ENCODE measurements around the gene ANXA8L1. TPM values are rescaled to one million over a fixed set of nuclear protein-coding genes. Genes with fewer than 3 reads are reported as not detected.
"Not testable (repeated sequence)": the region's sequence is repeated elsewhere in the genome, so short reads cannot be mapped to it uniquely, and the experiment has no call there.

The ANXA8L1 gene
- under 1 TPM in 1 of 4 donors, not detected in 3; 0.68 TPM for total RNA-seq
- polyA plus RNA-seq = not detected

- H3K4me3 ChIP-seq; intact Hi-C loops (cut with DNase I); DNase-seq: not testable (repeated sequence)
Observed at GRCh38 chr10:46375406-46375805, at the start of gene ANXA8L1. ANXA8L1 (plus strand) TSS chr10:46375776; CDS start chr10:46375852, 76 bp downstream.

GRCh38 chr10:46326066-46326465 is 49.5 kb upstream of the ANXA8L1 start:
- H3K4me1 ChIP-seq = no peaks in the 10 kb centered on the region
- intact Hi-C loops (cut with DNase I) = no loop called here
- H3K4me3 ChIP-seq = no peak overlapping the region
- no peaks in the 10 kb centered on the region for H3K9me3 ChIP-seq
- H3K27me3 ChIP-seq = no peaks in the 10 kb centered on the region
- H3K36me3 ChIP-seq = no peaks in the 10 kb centered on the region
- no peak for TF ChIP-seq EP300 (IDR thresholded peaks at IDR 0.05)
- TF ChIP-seq POLR2A (IDR thresholded peaks at IDR 0.05) = no peak
- no peak for TF ChIP-seq CTCF (IDR thresholded peaks at IDR 0.05)
- TF ChIP-seq POLR2AphosphoS5 (IDR thresholded peaks at IDR 0.05) = no peak
- no peak for DNase-seq
- 47 to 76% methylated on average over 1 of the region's 1 CpG for WGBS, 2 donors
- no peak overlapping the region for H3K27ac ChIP-seq

More at GRCh38 chr10:46375406-46375805, at the start of gene ANXA8L1:
- WGBS, 2 donors = 83 to 86% methylated on average over 5 to 9 of the region's 11 CpGs
- H3K27ac ChIP-seq, H3K36me3 ChIP-seq, H3K27me3 ChIP-seq, H3K9me3 ChIP-seq, H3K4me1 ChIP-seq: not testable (repeated sequence)

GRCh38 chr10:46326971-46327370 is 48.6 kb upstream of the ANXA8L1 start:
- no peak overlapping the region for H3K4me3 ChIP-seq
- intact Hi-C loops (cut with DNase I) = no loop called here
- DNase-seq = peak; percentile 42
- no peak for TF ChIP-seq CTCF (IDR thresholded peaks at IDR 0.05)
- no peak overlapping the region for H3K27ac ChIP-seq
- no peaks in the 10 kb centered on the region for H3K36me3 ChIP-seq
- no peaks in the 10 kb centered on the region for H3K27me3 ChIP-seq
- 93 to 94% methylated on average over 4 of the region's 4 CpGs for WGBS, 2 donors
- no peaks in the 10 kb centered on the region for H3K4me1 ChIP-seq
- no peaks in the 10 kb centered on the region for H3K9me3 ChIP-seq

GRCh38 chr10:46327685-46328084 is 47.9 kb upstream of the ANXA8L1 start:
- no peaks in the 10 kb centered on the region for H3K36me3 ChIP-seq
- no peak for DNase-seq
- H3K27me3 ChIP-seq = no peaks in the 10 kb centered on the region
- no peaks in the 10 kb centered on the region for H3K4me1 ChIP-seq
- H3K27ac ChIP-seq = no peak overlapping the region
- H3K4me3 ChIP-seq = no peak overlapping the region
- WGBS, 2 donors = 88 to 89% methylated on average over 5 of the region's 5 CpGs
- no peaks in the 10 kb centered on the region for H3K9me3 ChIP-seq
- intact Hi-C loops (cut with DNase I) = no loop called here
- TF ChIP-seq CTCF (IDR thresholded peaks at IDR 0.05) (no peak), EP300 (IDR thresholded peaks at IDR 0.05) (no peak), POLR2A (IDR thresholded peaks at IDR 0.05) (no peak), POLR2AphosphoS5 (IDR thresholded peaks at IDR 0.05) (no peak)

- H3K4me3 ChIP-seq = no peak overlapping the region
- H3K27ac ChIP-seq = no peak overlapping the region
- intact Hi-C loops (cut with DNase I) = no loop called here
- no peak for TF ChIP-seq EP300 (IDR thresholded peaks at IDR 0.05)
- TF ChIP-seq POLR2AphosphoS5 (IDR thresholded peaks at IDR 0.05) = no peak
- no peak for TF ChIP-seq POLR2A (IDR thresholded peaks at IDR 0.05)
- TF ChIP-seq CTCF (IDR thresholded peaks at IDR 0.05) = no peak
- no peak for DNase-seq
- H3K4me1 ChIP-seq = no peaks in the 10 kb centered on the region
- WGBS, 2 donors = 73 to 75% methylated on average over 9 of the region's 9 CpGs
- no peaks in the 10 kb centered on the region for H3K27me3 ChIP-seq
- H3K36me3 ChIP-seq = no peaks in the 10 kb centered on the region
- H3K9me3 ChIP-seq = no peaks in the 10 kb centered on the region
Observed at GRCh38 chr10:46328853-46329689, 46.5 kb upstream of the ANXA8L1 start.

Data from sigmoid colon (tissue), 7 donors.